ENCODE results near the gene CFAP45. TPM values are rescaled to one million over a fixed set of nuclear protein-coding genes. Genes with fewer than 3 reads are reported as not detected.

The CFAP45 gene
- total RNA-seq, 6 experiments from 2014 or later: 0.94 to 2.5 (median 1.2) TPM

GRCh38 chr1:159867664-159868026 lies 32.3 kb downstream of the CFAP45 start:
- H3K4me3 Mint-ChIP-seq: no peak overlapping the region
- peaks cover 47% of the 10 kb centered on the region for H3K4me1 Mint-ChIP-seq (ENCODE audit: low read depth)
- TF ChIP-seq CTCF (IDR thresholded peaks at IDR 0.05): no peak
- no peak for DNase-seq
- H3K27me3 Mint-ChIP-seq (ENCODE audit: insufficient read depth): peaks cover 1% of the 10 kb centered on the region; the same call in 1 of the 2 replicates
- no peak overlapping the region for H3K27ac Mint-ChIP-seq
- peaks cover 5% of the 10 kb centered on the region; the same call in 1 of the 2 replicates for H3K36me3 Mint-ChIP-seq (ENCODE audit: low read depth)
- H3K9me3 Mint-ChIP-seq: no peaks in the 10 kb centered on the region

GRCh38 chr1:159866905-159867663 lies 32.9 kb downstream of the CFAP45 start:
- Mint-ChIP-seq H3K27me3 (ENCODE audit: insufficient read depth) (peaks cover 1% of the 10 kb centered on the region; the same call in 1 of the 2 replicates), H3K4me3 (no peak overlapping the region), H3K4me1 (ENCODE audit: low read depth) (peaks cover 47% of the 10 kb centered on the region), H3K9me3 (no peaks in the 10 kb centered on the region), H3K27ac (no peak overlapping the region), H3K36me3 (ENCODE audit: low read depth) (peaks cover 5% of the 10 kb centered on the region; the same call in 1 of the 2 replicates)
- TF ChIP-seq CTCF (IDR thresholded peaks at IDR 0.05): no peak
- no peak for DNase-seq

DNA sequence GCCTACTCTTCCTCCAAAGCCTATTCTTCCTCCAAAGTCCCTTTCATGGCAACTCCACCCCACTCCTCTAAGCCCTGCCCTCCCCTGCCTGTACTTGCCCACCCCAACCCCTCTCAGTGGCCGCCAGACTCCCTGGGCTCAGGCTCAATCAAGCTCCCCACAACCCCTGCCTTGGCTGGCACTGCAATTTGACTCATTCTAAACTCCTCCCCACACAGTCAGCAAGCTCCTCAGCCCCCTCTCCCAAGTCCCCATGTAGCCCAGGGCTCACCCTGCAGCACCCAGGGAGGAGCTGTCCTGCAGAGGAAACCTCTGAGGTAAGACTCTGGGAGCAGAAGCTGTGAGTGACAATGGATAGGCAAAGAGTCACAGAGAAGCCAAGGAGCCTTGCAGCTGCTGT lies 33.9 kb downstream of the CFAP45 start:
- DNase-seq: no peak
- Mint-ChIP-seq H3K27ac (no peak overlapping the region), H3K9me3 (no peaks in the 10 kb centered on the region), H3K27me3 (ENCODE audit: insufficient read depth) (peaks cover 1% of the 10 kb centered on the region), H3K36me3 (ENCODE audit: low read depth) (no peaks in the 10 kb centered on the region; the same call in 1 of the 2 replicates), H3K4me3 (no peak overlapping the region), H3K4me1 (ENCODE audit: low read depth) (peaks cover 47% of the 10 kb centered on the region)
- no peak for TF ChIP-seq CTCF (IDR thresholded peaks at IDR 0.05)

DNA sequence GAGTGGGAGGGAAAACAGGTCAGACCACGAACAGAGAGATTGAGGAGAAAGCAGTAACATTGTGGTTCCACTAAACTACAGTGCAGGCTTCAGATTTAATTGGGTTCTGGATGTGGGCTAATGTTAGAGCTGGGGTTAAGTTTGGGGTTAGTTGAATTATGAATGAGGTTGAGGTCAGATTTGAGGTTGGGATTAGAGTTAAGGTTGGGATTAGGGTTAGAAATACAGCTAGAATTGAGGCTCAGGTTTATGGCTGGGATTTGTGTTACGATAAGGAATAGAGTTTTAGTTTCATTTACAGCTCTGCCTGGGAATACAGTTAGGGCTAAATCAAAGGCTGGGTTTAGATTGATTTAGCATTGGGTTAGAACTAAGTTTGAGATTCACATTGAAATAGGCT lies 35.7 kb downstream of the CFAP45 start:
- no peak for TF ChIP-seq CTCF (IDR thresholded peaks at IDR 0.05)

GRCh38 chr1:159862557-159862956 lies 37.4 kb downstream of the CFAP45 start, which contains the start of gene VSIG8:
Gene VSIG8, minus strand, starts transcription at chr1:159862657. Its CDS starts 136 bp downstream, at chr1:159862521.
- Mint-ChIP-seq H3K27me3 (ENCODE audit: insufficient read depth) (peaks cover 1% of the 10 kb centered on the region), H3K4me3 (no peak within 1 kb of the TSS), H3K9me3 (no peaks in the 10 kb centered on the region), H3K36me3 (ENCODE audit: low read depth) (no peaks in the 10 kb centered on the region; the same call in 1 of the 2 replicates), H3K27ac (no peak within 1 kb of the TSS), H3K4me1 (ENCODE audit: low read depth) (peaks cover 32% of the 10 kb centered on the region)
- no peak for TF ChIP-seq CTCF (IDR thresholded peaks at IDR 0.05)
- DNase-seq: no peak

More for the DNA sequence above, 35.7 kb downstream of the CFAP45 start:
- H3K27me3 Mint-ChIP-seq (ENCODE audit: insufficient read depth): peaks cover 1% of the 10 kb centered on the region
- H3K4me3 Mint-ChIP-seq: no peak overlapping the region
- DNase-seq: no peak
- no peaks in the 10 kb centered on the region; the same call in 1 of the 2 replicates for H3K36me3 Mint-ChIP-seq (ENCODE audit: low read depth)
- H3K4me1 Mint-ChIP-seq (ENCODE audit: low read depth): peaks cover 49% of the 10 kb centered on the region
- H3K9me3 Mint-ChIP-seq: no peaks in the 10 kb centered on the region
- no peak overlapping the region for H3K27ac Mint-ChIP-seq
